Stimulated activated CD4-positive, alpha-beta T cell treated with anti-CD3 and anti-CD28 coated beads, Interleukin-2, amount 100 ng/mL, for 4 hours (primary cell): ENCODE measurements around the gene FABP2.
"Not testable (repeated sequence)": the region's sequence is repeated elsewhere in the genome, so short reads cannot be mapped to it uniquely, and the experiment has no call there.

Experiments
- DNase-seq: peaks from one replicate; pipeline ENCODE4 v3.0.0-alpha.2; 2020; ENCODE audit warnings: low read depth

Gene FABP2

GRCh38 chr4:119321921-119322687, at the start of gene FABP2:
TSS of gene FABP2 (minus strand) at chr4:119322138. CDS start at chr4:119322102, 36 bp downstream.
- no peak for DNase-seq

- not testable (repeated sequence) for DNase-seq
Observed at GRCh38 chr4:119370951-119371683, 49.2 kb upstream of the FABP2 start.

- peak; percentile 13 for DNase-seq
Observed at GRCh38 chr4:119370392-119370791, 48.5 kb upstream of the FABP2 start.

- not testable (repeated sequence) for DNase-seq
Observed at GRCh38 chr4:119366802-119367201, 44.9 kb upstream of the FABP2 start.

DNA sequence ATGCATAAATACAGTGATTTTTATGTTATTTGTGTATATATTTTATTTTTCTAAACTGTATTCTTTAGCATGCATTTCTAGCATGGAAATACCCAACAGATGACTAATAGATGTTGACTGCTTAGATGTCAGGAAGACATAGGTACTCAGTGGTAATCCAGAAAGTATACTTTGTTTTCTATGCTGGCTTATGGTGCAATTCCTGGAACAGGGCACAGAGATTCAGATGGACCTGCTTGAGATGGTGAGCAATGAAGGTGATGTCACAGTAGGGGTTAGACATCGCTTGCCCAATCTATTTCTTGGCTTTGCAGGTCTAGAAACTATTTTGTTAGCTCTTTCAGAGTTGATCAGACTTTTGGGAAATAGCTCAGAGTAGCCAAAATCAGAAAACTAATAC, 42.3 kb upstream of the FABP2 start:
- not testable (repeated sequence) for DNase-seq

DNA sequence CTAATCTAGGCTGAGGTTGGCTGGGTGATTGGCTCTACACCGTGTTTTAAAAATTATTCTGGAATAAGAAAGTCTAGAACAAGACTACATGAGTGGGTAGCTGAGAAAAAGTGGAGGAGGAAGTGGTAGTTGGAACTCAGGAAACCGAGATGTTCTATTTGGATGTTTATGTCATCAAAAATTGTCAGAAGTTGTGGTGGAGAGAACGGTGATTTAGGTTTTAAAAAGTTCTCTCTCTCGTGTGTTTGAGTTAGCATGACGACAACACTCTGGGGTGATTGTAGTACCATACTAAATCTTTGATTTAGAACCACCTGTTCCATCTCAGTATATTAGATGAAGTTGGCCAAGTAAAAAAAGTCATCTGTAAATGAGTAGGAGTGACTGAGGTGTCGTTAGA, 41.4 kb upstream of the FABP2 start:
- not testable (repeated sequence) for DNase-seq

DNA sequence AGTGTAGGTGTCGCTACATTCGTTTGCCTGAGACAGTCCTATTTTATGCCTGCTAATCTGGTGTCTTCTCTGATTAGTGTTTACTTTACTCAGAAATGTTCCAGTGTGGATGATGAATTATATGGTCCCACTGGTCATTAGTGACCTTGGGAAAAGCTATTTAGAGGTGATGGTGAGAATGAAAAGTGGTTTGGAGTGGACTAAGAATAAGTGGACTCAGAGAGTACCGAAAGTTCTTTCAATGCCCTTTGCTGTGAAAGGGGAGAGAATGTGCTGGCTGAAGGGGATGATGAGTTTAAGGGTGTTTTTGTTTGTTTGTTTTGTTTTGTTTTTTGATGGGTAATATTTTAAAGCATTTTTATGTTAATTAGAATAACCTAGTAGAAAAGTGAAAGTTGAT, 40.5 kb upstream of the FABP2 start:
- DNase-seq: not testable (repeated sequence)

- DNase-seq: not testable (repeated sequence)
Observed at GRCh38 chr4:119359873-119360272, 37.9 kb upstream of the FABP2 start.

GRCh38 chr4:119356796-119357195, 34.9 kb upstream of the FABP2 start:
- DNase-seq: not testable (repeated sequence)

DNA sequence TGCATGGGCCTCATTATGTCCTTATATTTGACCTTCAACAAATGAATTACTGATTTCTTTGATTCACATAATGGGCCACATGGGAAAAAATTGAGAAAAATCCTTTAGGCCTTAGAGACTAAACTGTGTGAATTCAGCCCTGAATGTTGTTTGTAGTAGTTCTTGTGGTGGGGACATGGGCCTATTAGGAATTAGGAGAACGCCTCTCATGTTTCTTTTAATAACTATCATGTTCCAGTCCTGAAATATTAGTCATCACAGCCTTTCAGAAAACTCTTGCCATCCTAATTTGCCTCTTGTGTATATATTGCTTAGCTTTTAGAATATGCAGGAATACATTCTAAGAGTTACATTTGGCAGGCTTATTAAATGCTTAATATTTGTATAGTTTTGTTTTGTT, 34.1 kb upstream of the FABP2 start:
- DNase-seq: not testable (repeated sequence)

GRCh38 chr4:119353364-119353763, 31.4 kb upstream of the FABP2 start:
- not testable (repeated sequence) for DNase-seq

DNA sequence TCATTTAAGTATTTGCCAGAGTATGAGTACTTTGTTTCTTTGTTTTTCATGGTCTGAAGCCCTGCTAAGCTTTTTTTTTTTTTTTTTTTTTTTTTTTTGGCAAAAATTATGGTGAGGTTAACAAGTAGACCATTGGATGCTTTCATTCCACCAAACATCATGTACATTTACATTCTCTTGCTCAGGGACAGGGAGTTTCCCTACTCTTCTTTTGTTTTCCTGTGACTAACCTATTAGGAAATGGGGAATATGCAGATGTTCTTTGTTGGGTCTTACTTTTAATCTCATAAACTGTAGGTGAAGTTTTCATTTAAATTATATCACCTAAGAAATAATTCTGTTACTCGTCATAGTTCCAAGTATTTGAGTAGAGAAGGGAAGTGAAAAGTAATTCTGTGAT, 26.2 kb upstream of the FABP2 start:
- DNase-seq: not testable (repeated sequence)

DNA sequence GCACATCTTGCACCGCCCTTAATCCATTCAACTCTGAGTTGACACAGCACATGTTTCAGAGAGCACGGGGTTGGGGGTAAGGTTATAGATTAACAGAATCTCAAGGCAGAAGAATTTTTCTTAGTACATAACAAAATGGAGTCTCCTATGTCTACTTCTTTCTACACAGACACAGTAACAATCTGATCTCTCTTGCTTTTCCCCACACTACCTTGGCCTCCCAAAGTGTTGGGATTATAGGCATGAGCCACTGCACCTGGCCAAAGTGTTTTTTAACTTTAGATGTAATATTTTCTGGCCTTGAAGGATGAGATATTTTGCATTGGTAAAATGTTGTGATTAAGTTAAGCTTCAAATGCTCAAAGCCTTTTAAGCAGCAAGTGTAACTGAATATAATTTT, 21.4 kb upstream of the FABP2 start:
- not testable (repeated sequence) for DNase-seq

DNA sequence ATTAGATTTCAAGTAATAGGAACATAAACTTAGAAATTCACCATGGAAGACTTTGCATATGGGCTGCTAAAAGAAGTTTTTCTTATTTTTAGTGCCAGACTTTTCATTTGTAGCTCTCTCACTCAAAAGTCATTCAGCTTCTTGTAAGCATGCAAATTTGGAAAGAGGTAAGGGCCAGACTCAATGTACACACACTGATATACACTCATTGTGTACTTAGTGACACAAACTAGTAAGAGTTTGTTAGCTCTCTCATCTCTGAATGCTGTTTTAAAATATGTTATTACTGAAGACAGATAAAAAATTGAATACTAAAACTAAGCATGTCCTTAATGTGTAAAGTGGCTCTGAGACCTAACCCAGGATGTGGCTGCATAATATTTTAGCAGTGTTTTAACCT, 18.0 kb upstream of the FABP2 start:
- not testable (repeated sequence) for DNase-seq

- DNase-seq: no peak
Observed at GRCh38 chr4:119337010-119337409, 15.1 kb upstream of the FABP2 start.

DNA sequence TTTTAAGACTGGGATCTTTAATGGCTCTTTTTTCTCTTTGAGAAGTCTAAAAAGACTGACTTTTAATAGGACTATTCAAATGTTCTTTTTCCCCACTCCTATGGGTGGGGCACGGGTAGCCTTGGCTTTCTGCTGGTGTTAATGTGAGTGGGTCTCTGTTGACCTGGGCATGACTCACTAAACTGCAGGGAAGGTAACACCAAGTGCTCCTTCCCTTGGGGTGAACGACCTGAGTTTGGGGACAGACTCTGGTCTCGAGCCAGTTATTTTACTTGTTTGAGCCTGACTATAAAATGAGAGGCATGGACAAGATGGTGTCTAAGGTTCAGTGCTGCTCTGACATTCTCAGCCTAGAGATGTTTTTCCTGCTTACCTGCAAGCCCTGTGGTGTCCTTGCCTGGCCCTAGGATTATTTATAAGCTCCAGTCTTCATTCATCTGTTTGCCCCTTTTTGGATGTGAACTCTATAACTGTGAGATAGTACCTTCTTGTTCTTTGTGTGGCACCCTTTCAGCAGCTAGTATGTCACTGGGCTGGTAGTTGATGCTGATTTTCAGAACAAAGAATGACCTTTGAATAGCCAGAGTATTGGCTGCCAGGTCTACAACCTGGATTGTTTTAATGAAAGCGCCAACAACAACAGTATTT, 14.5 kb upstream of the FABP2 start:
- DNase-seq: not testable (repeated sequence)

- no peak for DNase-seq
Observed at GRCh38 chr4:119329835-119330620, 8.1 kb upstream of the FABP2 start.

GRCh38 chr4:119328695-119329094, 6.8 kb upstream of the FABP2 start:
- DNase-seq: no peak

GRCh38 chr4:119317990-119318389, 3.9 kb downstream of the FABP2 start:
- no peak for DNase-seq

GRCh38 chr4:119315036-119315435, 6.9 kb downstream of the FABP2 start:
- no peak for DNase-seq

DNA sequence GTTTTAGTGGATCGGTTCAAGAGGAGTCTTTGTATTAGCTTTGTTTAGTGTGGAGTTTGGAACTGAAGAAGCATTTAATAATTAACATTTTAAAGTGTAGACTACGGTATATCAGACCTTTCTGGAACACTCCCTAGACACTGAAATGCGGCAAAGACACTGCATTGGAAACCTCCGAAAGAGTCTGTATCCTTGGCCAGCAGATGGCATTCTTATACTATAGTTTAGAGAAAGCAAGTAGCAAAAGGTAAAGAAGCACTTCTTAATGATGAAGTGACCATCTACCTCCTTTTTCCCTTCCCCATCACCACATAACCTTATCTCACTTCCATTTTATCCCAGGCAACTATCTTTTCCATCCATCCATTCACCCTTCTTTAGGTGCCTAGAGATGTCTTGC, 7.6 kb downstream of the FABP2 start:
- DNase-seq: no peak

DNA sequence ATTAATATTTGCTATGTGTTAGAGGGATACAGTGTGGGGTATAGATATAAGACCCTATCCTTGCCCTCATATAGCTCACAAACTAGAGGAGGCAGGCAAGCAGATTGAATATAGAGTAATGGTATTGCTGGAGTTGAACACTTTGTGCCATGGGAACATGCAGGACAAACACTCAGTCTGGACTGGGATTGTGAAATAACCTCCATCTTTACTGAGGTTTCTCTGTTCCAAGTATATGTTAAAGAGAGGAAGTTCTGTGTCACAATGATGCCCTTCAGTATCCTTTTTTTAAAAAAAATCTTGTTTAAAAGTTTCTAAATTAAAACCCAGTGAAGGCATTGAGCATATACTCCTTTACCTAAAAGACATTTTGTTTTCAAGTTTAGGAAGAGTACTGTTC, 8.7 kb downstream of the FABP2 start:
- no peak for DNase-seq
